Stimulated activated CD4-positive, alpha-beta T cell treated with anti-CD3 and anti-CD28 coated beads, Interleukin-2, amount 100 ng/mL, for 24 hours (primary cell): ENCODE results near the gene DUSP23.

ENCODE experiments used
- DNase-seq, 2 donors: peaks; one replicate each; pipeline ENCODE4 v3.0.0-alpha.2; 2020

DUSP23 gene

DNA sequence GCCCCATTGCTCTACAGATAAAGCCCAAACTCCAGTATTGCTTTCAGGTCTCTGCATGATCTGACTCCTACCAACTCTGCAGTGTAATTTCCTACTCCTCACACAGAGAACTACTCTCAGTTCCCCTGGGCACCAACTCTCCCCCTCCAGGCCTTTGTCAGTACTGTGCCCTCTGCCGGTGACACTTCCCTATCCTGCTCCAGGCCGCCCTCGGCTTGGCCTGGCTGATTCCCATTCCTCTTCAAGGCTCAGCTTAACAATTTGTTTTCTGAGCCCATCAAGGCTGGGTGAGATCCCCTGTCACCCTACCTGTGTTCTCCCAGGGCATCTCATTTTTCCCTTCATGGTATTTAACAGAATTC is 48.5 kb downstream of the DUSP23 start:
- no peak for DNase-seq

DNA sequence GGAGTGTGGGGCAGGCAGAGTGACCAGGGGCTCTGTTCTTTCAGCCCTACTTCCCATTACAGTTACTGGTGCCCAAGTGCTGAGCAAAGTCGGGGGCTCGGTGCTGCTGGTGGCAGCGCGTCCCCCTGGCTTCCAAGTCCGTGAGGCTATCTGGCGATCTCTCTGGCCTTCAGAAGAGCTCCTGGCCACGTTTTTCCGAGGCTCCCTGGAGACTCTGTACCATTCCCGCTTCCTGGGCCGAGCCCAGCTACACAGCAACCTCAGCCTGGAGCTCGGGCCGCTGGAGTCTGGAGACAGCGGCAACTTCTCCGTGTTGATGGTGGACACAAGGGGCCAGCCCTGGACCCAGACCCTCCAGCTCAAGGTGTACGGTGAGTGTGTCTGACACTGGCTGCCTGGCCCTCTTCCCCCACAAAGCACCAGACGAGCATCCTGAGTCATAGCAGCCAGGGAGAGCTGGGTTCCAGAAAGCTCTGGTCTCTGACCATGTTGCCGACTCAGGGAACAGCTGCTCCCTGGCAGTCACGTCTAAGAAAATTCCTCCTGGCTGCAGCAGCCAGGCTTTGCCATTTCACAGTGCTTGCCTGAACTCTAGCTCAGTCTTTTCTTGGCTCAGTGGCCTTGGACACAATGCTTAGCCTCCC is 49.2 kb downstream of the DUSP23 start:
- no peak for DNase-seq

DNA sequence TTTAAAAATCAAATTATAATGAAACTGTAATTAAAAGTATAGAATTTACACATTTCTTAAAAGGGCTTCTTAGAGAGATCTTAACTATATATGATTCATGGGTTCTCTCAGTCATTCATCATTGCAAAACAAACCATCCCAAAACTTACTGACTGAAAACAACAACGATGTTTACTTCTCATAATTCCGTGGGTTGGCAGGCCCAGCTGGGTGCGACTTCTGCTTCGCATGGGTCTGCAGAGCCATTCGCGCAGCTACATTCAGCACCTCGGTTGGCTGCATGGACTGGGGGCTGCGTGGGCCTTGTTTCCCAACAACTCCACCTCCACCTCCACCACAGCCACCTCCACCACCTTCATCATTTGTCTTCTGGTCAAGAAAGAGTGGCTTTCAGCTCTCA is 50.0 kb downstream of the DUSP23 start:
- DNase-seq: no peak

DNA sequence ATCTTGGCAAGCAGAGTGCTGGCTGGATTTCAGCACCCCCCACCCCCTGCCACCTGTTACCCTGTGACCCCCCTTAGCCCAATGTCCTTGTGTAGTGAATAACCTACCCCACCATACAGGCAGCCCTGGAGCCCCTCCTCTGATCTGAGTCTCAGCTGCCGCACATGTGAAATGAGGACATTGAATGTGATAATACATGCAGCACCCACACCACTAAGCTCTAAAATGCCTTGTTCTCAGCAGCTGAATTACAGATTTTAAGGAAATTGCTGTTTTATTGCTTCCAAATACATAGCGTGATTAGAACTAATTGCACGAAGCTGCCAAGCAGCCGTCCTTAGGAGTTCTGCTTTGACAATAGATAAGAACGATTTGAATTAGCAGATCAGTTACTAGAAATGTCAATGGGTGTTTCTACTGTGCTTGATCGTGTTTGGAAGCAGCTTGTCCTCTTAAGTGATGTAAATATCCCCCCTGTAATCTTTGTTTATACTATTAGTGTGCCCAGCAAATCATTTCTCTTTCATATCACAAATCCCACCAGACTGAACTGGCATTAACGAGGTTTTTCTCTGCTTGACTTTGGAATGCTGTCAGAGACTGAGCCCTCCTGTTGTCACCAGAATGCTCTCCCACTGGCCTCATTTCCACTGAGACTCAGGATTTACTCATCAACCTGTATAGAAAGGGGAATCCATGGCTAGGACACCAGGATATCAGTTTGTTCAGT is 50.8 kb downstream of the DUSP23 start:
- no peak for DNase-seq
